T-helper 2 cell treated with Interferon-gamma antibody and Interleukin-4, amounts not matched to agents 5 μg/mL and 100 μg/mL, for 36 hours (primary cell): Measurements from ENCODE around the gene PPFIA3.
"Not testable (repeated sequence)": the region's sequence is repeated elsewhere in the genome, so short reads cannot be mapped to it uniquely, and the experiment has no call there.

Experiments used
- DNase-seq: peaks from one replicate; pipeline ENCODE4 v3.0.0; 2021; ENCODE audit warnings: low spot score
- H3K27ac Mint-ChIP-seq: one replicate; pipeline ENCODE4 v1.8.0; 2021; ENCODE audit warnings: mild to moderate bottlenecking, mixed read lengths
- H3K27me3 Mint-ChIP-seq: one replicate; pipeline ENCODE4 v1.8.0; 2021; ENCODE audit warnings: low read depth, mixed read lengths
- H3K36me3 Mint-ChIP-seq: one replicate; pipeline ENCODE4 v1.8.0; 2021; ENCODE audit warnings: low read depth, mixed read lengths
- H3K4me1 Mint-ChIP-seq: one replicate; pipeline ENCODE4 v1.8.0; 2021; ENCODE audit warnings: low read depth, mixed read lengths
- H3K4me3 Mint-ChIP-seq: one replicate; pipeline ENCODE4 v1.8.0; 2022; ENCODE audit warnings: mild to moderate bottlenecking, moderate library complexity, mixed read lengths
- H3K9me3 Mint-ChIP-seq: one replicate; pipeline ENCODE4 v1.8.0; 2021; ENCODE audit warnings: mixed read lengths

Gene PPFIA3

GRCh38 chr19:49110567-49110966 lies 8.8 kb upstream of the PPFIA3 start:
- no peak for DNase-seq
- H3K4me3 Mint-ChIP-seq: no peak overlapping the region
- no peaks in the 10 kb centered on the region for H3K27me3 Mint-ChIP-seq
- peaks cover 26% of the 10 kb centered on the region for H3K36me3 Mint-ChIP-seq
- no peaks in the 10 kb centered on the region for H3K9me3 Mint-ChIP-seq
- peaks cover 14% of the 10 kb centered on the region for H3K4me1 Mint-ChIP-seq
- H3K27ac Mint-ChIP-seq: no peak overlapping the region

DNA sequence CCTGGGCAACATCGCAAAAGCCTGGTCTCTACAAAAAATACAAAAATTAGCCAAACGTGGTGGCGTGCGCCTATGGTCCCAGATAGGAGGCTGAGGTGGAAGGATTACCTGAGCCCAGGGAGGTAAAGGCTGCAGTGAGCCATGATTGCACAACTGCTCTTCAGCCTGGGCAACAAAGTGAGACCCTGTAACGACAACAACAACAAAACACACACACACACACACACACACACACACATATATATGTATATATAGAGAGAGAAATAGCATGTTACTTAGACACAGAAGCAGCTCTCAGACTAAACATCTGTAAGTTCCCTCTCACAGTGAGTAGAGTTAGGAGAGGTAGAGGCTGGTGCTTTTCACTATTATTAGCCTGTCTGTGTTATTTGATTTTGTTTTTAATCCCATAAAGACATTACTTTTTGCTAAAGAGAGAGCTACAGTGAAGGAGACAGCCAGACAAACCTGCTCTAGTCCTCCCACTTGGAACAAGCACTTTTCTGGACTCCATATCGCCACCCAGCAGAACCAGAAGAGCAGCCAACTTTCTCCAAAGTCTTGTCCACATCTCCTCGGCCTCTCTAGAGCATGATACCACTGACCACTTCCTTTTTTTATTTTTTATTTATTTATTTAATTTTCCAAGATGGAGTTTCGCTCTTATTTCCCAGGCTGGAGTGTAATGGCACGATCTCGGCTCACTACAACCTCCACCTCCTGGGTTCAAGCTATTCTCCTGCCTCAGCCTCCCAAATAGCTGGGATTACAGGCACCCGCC lies 7.9 kb upstream of the PPFIA3 start:
- Mint-ChIP-seq H3K4me3 (no peak overlapping the region), H3K36me3 (peaks cover 24% of the 10 kb centered on the region), H3K27me3 (no peaks in the 10 kb centered on the region), H3K27ac (peak overlapping the region; percentile 20), H3K9me3 (no peaks in the 10 kb centered on the region), H3K4me1 (peaks cover 15% of the 10 kb centered on the region)
- DNase-seq: no peak

DNA sequence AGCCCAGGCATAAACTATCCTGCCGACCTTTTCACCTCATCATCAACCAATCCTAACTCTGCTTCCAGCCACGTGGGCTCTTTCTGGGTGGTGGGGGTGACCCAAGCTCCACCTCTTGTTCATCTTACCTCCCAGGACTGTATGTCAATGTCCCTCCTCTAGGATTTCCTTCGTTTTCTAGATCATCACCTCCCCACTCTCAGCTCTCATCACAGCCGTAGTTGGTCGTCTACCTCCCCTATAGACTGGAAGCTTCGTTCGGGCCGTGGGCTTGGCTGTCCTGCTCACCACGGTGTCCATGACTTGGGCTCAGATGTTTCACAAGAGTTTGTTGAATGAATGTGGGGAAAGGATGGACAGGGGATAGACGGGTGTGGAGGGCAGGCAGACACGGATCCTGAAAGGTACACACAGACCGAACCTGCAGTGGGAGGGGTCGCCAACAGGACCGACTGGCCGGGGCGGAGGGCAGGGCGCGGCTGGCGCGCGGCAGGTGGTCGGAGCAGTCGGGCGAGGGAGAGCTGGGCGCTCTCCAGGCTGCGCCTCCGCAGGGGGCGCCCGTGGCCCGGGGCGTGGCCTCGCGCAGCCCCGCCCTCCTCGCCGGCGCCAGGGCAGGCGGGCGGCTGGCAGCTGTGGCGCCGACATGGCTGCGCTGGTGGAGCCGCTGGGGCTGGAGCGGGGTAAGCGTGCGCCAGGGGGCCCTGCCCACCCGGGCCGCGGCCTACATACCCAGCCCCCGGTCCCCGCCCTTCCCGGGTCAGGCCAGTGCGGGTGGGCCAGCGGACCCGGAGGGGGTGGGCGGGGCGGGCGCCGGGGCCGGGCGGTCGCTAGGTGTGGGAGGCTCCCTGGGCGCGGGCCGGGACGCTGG lies 5.3 kb upstream of the PPFIA3 start, which contains the start of gene LIN7B:
Gene LIN7B (plus strand): TSS at position 609 of the 868 bp plus-strand sequence. CDS start 35 bp downstream, at position 644.
- Mint-ChIP-seq H3K27me3 (no peaks in the 10 kb centered on the region), H3K4me1 (peaks cover 29% of the 10 kb centered on the region), H3K9me3 (no peaks in the 10 kb centered on the region), H3K27ac (peak within 1 kb of the TSS; percentile 51), H3K4me3 (peak within 1 kb of the TSS; percentile 86), H3K36me3 (peaks cover 5% of the 10 kb centered on the region)
- peak; percentile 81 for DNase-seq

DNA sequence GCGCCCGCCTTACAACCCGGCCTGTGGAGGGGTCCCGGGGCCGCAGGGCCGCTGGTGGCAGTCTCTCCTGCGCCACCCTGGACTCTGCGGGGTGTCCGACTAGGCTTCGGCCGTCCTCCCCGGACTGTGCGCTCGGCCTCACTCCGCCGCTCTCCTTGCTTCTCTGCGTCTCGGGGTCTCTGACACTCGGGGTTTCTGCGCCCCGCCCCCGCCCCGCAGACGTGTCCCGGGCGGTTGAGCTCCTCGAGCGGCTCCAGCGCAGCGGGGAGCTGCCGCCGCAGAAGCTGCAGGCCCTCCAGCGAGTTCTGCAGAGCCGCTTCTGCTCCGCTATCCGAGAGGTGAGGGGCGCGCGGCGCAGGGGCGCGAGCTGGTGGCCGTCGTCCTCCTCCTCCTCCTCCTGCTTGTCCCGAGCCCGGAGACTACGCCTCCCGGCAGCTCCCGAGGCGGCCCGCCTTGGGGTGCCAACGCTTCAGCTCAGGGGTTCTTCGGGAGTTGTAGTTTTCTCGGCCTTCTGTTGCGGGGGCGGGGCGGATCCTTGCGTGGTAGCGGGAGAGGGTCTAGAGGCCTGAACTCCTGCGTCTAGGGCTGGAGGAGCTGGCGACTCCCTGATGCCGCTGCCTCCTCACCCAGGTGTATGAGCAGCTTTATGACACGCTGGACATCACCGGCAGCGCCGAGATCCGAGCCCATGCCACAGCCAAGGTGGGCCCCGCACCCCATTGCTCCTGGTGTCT lies 4.5 kb upstream of the PPFIA3 start:
- H3K36me3 Mint-ChIP-seq: no peaks in the 10 kb centered on the region
- peak; percentile 50 for DNase-seq
- H3K9me3 Mint-ChIP-seq: no peaks in the 10 kb centered on the region
- no peak overlapping the region for H3K27ac Mint-ChIP-seq
- peaks cover 29% of the 10 kb centered on the region for H3K4me1 Mint-ChIP-seq
- H3K4me3 Mint-ChIP-seq: peak overlapping the region; percentile 73
- H3K27me3 Mint-ChIP-seq: peaks cover 2% of the 10 kb centered on the region

DNA sequence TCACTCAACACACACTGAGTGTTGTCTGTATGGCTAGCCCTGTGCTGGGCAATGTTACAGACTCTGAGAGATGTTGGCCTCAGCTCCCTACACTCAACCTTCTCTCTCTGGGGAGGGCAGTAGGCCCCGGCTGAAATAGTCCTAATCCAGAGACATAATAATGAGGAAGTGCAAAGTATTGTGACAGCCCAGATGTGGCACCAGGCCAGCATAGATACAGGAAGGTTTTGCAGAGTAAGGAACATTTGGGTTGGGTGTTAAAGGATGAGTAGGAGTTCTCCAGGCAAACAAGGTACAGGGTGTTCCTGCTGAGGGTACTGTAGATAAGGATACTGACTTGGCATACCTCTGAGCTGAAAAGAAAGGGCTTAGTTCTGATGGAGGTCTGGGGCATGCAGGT lies 2.8 kb upstream of the PPFIA3 start:
- H3K27ac Mint-ChIP-seq: no peak overlapping the region
- peaks cover 2% of the 10 kb centered on the region for H3K36me3 Mint-ChIP-seq
- no peak for DNase-seq
- peak overlapping the region; percentile 90 for H3K4me3 Mint-ChIP-seq
- no peaks in the 10 kb centered on the region for H3K9me3 Mint-ChIP-seq
- H3K4me1 Mint-ChIP-seq: peaks cover 35% of the 10 kb centered on the region
- peaks cover 13% of the 10 kb centered on the region for H3K27me3 Mint-ChIP-seq

GRCh38 chr19:49117677-49118564 lies 1.4 kb upstream of the PPFIA3 start:
- H3K36me3 Mint-ChIP-seq: peaks cover 2% of the 10 kb centered on the region
- peaks cover 17% of the 10 kb centered on the region for H3K27me3 Mint-ChIP-seq
- H3K27ac Mint-ChIP-seq: peak overlapping the region; percentile 86
- H3K4me3 Mint-ChIP-seq: peak overlapping the region; percentile 90
- peaks cover 33% of the 10 kb centered on the region for H3K4me1 Mint-ChIP-seq
- DNase-seq: no peak
- H3K9me3 Mint-ChIP-seq: no peaks in the 10 kb centered on the region

GRCh38 chr19:49118565-49119410 lies 556 bp upstream of the PPFIA3 start, which contains the start of gene C19orf73:
Gene C19orf73 (minus strand): TSS chr19:49119143. CDS start chr19:49119022, 121 bp downstream.
- peaks cover 2% of the 10 kb centered on the region for H3K36me3 Mint-ChIP-seq
- peak; percentile 94 for DNase-seq
- H3K9me3 Mint-ChIP-seq: no peaks in the 10 kb centered on the region
- peaks cover 24% of the 10 kb centered on the region for H3K27me3 Mint-ChIP-seq
- H3K4me3 Mint-ChIP-seq: peak within 1 kb of the TSS; percentile 90
- H3K27ac Mint-ChIP-seq: peak within 1 kb of the TSS; percentile 86
- peaks cover 29% of the 10 kb centered on the region for H3K4me1 Mint-ChIP-seq

DNA sequence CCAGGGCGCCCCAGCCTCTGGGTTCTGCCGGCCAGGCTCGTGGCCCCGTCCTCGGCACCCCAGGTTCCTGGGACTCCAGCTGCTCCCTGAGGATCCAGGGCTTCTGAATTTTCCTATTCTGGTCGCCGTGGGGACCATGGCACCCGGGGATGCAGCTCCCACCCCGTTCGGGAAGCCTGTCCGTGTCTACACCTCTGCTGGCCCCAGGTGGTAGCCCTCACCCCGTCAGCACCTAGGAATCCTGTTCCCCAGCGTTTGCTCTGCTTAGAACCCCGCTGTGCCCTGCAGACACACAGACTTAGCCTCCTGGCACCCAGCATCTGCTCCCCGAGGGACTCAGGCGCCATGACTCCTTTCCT lies 960 bp downstream of the PPFIA3 start:
- peaks cover 2% of the 10 kb centered on the region for H3K36me3 Mint-ChIP-seq
- peaks cover 27% of the 10 kb centered on the region for H3K27me3 Mint-ChIP-seq
- DNase-seq: no peak
- H3K4me3 Mint-ChIP-seq: peak overlapping the region; percentile 76
- peaks cover 23% of the 10 kb centered on the region for H3K4me1 Mint-ChIP-seq
- H3K27ac Mint-ChIP-seq: peak overlapping the region; percentile 52
- no peaks in the 10 kb centered on the region for H3K9me3 Mint-ChIP-seq

GRCh38 chr19:49120868-49121267 lies 1.5 kb downstream of the PPFIA3 start:
- peak overlapping the region; percentile 52 for H3K27ac Mint-ChIP-seq
- H3K4me3 Mint-ChIP-seq: peak overlapping the region; percentile 76
- no peaks in the 10 kb centered on the region for H3K9me3 Mint-ChIP-seq
- peaks cover 2% of the 10 kb centered on the region for H3K36me3 Mint-ChIP-seq
- no peak for DNase-seq
- peaks cover 23% of the 10 kb centered on the region for H3K4me1 Mint-ChIP-seq
- H3K27me3 Mint-ChIP-seq: peaks cover 27% of the 10 kb centered on the region

DNA sequence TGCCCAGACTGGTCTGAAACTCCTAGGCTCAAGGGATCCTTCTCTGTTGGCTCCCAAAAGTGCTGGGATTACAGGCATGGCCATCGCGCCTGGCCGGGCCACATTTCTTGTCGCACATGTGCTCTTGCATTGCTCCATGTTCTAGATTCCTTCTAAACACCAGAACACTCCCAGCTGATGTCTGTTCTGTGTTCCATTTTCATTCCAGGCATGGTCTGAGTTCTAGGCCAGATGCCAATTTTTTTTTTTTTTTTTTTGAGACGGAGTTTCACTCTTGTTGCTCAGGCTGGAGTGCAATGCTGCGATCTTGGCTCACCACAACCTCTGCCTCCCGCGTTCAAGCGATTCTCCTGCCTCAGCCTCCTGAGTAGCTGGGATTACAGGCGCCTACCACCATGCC lies 2.5 kb downstream of the PPFIA3 start:
- peaks cover 18% of the 10 kb centered on the region for H3K4me1 Mint-ChIP-seq
- not testable (repeated sequence) for DNase-seq, H3K27ac Mint-ChIP-seq, H3K4me3 Mint-ChIP-seq, H3K9me3 Mint-ChIP-seq, H3K36me3 Mint-ChIP-seq
- H3K27me3 Mint-ChIP-seq: peaks cover 27% of the 10 kb centered on the region

GRCh38 chr19:49123285-49123684 lies 3.9 kb downstream of the PPFIA3 start:
- H3K36me3 Mint-ChIP-seq, H3K27ac Mint-ChIP-seq, H3K9me3 Mint-ChIP-seq, DNase-seq, H3K4me3 Mint-ChIP-seq: not testable (repeated sequence)
- Mint-ChIP-seq H3K27me3 (peaks cover 27% of the 10 kb centered on the region), H3K4me1 (peaks cover 13% of the 10 kb centered on the region)

DNA sequence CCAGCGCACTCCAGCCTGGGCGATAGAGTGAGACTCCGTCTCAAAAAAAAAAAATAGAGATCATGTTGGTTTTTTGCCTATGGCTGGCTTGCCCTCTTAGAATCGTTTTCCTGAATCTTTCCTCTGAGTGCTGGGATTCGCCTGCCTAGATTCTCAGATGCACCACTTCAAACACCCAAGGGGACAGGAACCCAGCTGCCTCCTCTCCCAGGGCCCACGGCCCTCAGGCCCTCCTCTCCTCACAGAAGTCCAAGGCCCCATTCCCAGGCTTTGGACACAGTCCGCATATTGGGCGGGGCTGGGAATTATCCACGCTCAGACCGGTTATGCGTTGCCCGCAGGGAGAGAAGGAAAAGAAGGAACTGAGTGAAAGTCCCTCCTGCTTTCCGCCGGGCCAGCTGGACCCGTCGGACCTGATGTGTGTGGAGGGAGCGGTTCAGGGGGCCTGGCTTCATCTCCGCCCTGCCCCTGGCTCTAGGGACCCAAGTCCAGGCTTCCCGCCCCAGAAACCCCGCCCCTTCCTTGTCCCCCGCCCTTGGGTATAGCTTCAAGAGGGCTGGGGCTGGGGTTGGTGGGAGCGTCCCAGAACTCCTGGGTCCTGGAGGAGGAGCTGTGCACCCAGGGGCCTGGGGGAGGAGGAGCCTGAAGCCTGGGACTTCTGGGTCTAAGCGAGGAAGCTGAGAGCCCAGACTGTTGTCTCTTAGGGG lies 5.8 kb downstream of the PPFIA3 start:
- H3K27me3 Mint-ChIP-seq: peaks cover 23% of the 10 kb centered on the region
- no peaks in the 10 kb centered on the region for H3K9me3 Mint-ChIP-seq
- no peak overlapping the region for H3K4me3 Mint-ChIP-seq
- DNase-seq: no peak
- peaks cover 19% of the 10 kb centered on the region for H3K4me1 Mint-ChIP-seq
- peaks cover 2% of the 10 kb centered on the region for H3K36me3 Mint-ChIP-seq
- H3K27ac Mint-ChIP-seq: no peak overlapping the region
